Measurements from ENCODE around the gene REN. TPM values are rescaled to one million over a fixed set of nuclear protein-coding genes. Genes with fewer than 3 reads are reported as not detected.

Gene REN
- total and polyA plus RNA-seq, 9 of the 15 experiments (the other 6 are each of a cell fraction or from before 2014, with no cell fraction given) = 1.7 to 9.9 (median 3.1) TPM

DNA sequence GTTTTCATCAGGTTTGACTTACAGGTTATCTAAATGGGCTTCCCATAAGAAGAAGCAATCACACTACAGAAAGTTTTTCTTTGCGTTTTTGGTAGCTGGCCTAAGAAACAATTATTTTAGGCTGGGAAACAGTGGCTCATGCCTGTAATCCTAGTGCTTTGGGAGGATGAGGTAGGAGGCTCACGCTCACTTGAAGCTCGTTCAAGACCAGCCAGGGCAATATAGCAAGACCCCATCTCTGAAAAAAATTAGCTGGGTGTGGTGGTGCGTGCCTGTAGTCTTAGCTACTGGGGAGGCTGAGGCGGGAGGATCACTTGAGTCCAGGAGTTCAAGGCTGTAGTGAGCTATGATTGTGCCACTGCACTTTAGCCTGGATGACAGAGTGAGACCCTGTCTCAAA is 1.6 kb upstream of the REN start:
- BruUV-seq (replicated peaks) = no TSS peak
- no peak overlapping the region for H2AFZ ChIP-seq (ENCODE audit: low read depth, low read length)
- in situ Hi-C loops (cut with MboI) = no loop called here

More for the DNA sequence above, 1.6 kb upstream of the REN start:
- no peak overlapping the region for H3K4me2 ChIP-seq (ENCODE audit: insufficient read depth, low read length)
- no peak overlapping the region for H3K4me3 ChIP-seq
- H3K9me3 ChIP-seq (replicated peaks; ENCODE audit: control insufficient read depth, insufficient read depth, low read depth, low read length) = 0 out of 2 replicates have a peak, but pooled peaks cover 5% of the 10 kb centered on the region
- CTCF ChIA-PET (ENCODE audit: low intra/inter-chr PET ratio) = no interaction called here
- ATAC-seq = no peak
- DNase-seq (ENCODE audit: extremely low read depth in 1 of 4, low spot score in 3 of 4) = no peak
- TF ChIP-seq ZC3H4 (CRISPR knock-in tag; IDR thresholded peaks at IDR 0.05; ENCODE audit: borderline replicate concordance) (no peak), MYBL2 (IDR thresholded peaks at IDR 0.05; ENCODE audit: low read depth) (no peak), MYBL2 (CRISPR knock-in tag; IDR thresholded peaks at IDR 0.05; ENCODE audit: borderline replicate concordance) (no peak), ZNF584 (CRISPR knock-in tag; IDR thresholded peaks at IDR 0.05; ENCODE audit: low read depth) (no peak), ZNF121 (CRISPR knock-in tag; conservative IDR thresholded peaks at IDR 0.05) (peak; percentile 82)
- TF ChIP-seq, protein P1, sequence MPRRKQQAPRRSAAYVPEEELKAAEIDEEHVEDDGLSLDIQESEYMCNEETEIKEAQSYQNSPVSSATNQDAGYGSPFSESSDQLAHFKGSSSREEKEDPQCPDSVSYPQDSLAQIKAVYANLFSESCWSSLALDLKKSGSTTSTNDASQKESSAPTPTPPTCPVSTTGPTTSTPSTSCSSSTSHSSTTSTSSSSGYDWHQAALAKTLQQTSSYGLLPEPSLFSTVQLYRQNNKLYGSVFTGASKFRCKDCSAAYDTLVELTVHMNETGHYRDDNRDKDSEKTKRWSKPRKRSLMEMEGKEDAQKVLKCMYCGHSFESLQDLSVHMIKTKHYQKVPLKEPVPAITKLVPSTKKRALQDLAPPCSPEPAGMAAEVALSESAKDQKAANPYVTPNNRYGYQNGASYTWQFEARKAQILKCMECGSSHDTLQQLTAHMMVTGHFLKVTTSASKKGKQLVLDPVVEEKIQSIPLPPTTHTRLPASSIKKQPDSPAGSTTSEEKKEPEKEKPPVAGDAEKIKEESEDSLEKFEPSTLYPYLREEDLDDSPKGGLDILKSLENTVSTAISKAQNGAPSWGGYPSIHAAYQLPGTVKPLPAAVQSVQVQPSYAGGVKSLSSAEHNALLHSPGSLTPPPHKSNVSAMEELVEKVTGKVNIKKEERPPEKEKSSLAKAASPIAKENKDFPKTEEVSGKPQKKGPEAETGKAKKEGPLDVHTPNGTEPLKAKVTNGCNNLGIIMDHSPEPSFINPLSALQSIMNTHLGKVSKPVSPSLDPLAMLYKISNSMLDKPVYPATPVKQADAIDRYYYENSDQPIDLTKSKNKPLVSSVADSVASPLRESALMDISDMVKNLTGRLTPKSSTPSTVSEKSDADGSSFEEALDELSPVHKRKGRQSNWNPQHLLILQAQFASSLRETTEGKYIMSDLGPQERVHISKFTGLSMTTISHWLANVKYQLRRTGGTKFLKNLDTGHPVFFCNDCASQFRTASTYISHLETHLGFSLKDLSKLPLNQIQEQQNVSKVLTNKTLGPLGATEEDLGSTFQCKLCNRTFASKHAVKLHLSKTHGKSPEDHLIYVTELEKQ (CRISPR knock-in tag; IDR thresholded peaks at IDR 0.05) = no peak
- no peak overlapping the region for H3K27ac ChIP-seq (ENCODE audit: extremely low read depth, low read depth, low read length)
- no peak for FAIRE-seq
- no peaks in the 10 kb centered on the region for H4K20me1 ChIP-seq (replicated peaks; ENCODE audit: control insufficient read depth, insufficient read depth, low read length)
- no peaks in the 10 kb centered on the region for H3K36me3 ChIP-seq (ENCODE audit: control insufficient read depth, insufficient read depth, low read length)
- no peaks in the 10 kb centered on the region for H3K79me2 ChIP-seq (ENCODE audit: control insufficient read depth, insufficient read depth, low read length)
- H3K27me3 ChIP-seq (ENCODE audit: control insufficient read depth in 2 of 2, insufficient read depth in 2 of 2, low read length in 2 of 2) = peaks cover 3 to 20% of the 10 kb centered on the region in 2 experiments; a peak in 4 of 5 replicates
- H3K4me1 ChIP-seq (replicated peaks in 1 of 2; ENCODE audit: control insufficient read depth in 2 of 2, insufficient read depth in 2 of 2, low read length in 2 of 2) = no peaks in the 10 kb centered on the region; a peak in 1 of 5 replicates
- POLR2A ChIA-PET = interaction anchor here (2.8 kb wide), 1 partner anchor 8 kb away, joined by 13 read pairs; no protein-coding TSS in a partner anchor
- H3K9ac ChIP-seq (ENCODE audit: insufficient read depth in 1 of 2, low read depth in 2 of 2, low read length in 2 of 2) = no peak overlapping the region
- intact Hi-C loops (cut with micrococcal nuclease) = no loop called here
- 1% methylated on average over 5 of the region's 5 CpGs for WGBS (ENCODE audit: insufficient coverage, low coverage, missing lambda C conversion rate)
- H3K9me1 ChIP-seq (ENCODE audit: control insufficient read depth, insufficient read depth, low read length) = no peaks in the 10 kb centered on the region

Data from K562 (cell line).